Activated T-helper 17 cell treated with anti-CD3 and anti-CD28 coated beads, Interleukin-2, amount 50 U/mL, for 72 hours (primary cell): ENCODE measurements around the gene FCHSD1. TPM values are rescaled to one million over a fixed set of nuclear protein-coding genes. Genes with fewer than 3 reads are reported as not detected.
A peak's percentile ranks its signal among the peaks of the same experiment; 100 is the strongest.
"Not testable (repeated sequence)": the region's sequence is repeated elsewhere in the genome, so short reads cannot be mapped to it uniquely, and the experiment has no call there.

Source experiments
- ATAC-seq: fragments of 150-1000 bp; cut with Tn5 transposase; replicated peaks from 2 replicates; pipeline ENCODE4 v1.10.0; 2021; ENCODE audit warnings: mild to moderate bottlenecking, moderate library complexity
- H3K27ac Mint-ChIP-seq: one replicate; pipeline ENCODE4 v1.8.0; 2022; ENCODE audit warnings: mixed read lengths
- H3K27me3 Mint-ChIP-seq: one replicate; pipeline ENCODE4 v1.8.0; 2022; ENCODE audit warnings: mixed read lengths
- H3K36me3 Mint-ChIP-seq: one replicate; pipeline ENCODE4 v1.8.0; 2022; ENCODE audit warnings: low read depth, mild to moderate bottlenecking, mixed read lengths
- H3K4me1 Mint-ChIP-seq: one replicate; pipeline ENCODE4 v1.8.0; 2022; ENCODE audit warnings: mixed read lengths
- H3K4me3 Mint-ChIP-seq: one replicate; pipeline ENCODE4 v1.8.0; 2022; ENCODE audit warnings: mild to moderate bottlenecking, mixed read lengths
- H3K9me3 Mint-ChIP-seq: one replicate; pipeline ENCODE4 v1.8.0; 2022; ENCODE audit warnings: mixed read lengths
- total RNA-seq, 2 donors: library from RNA; stranded (reverse); gene quantifications; one replicate each; pipeline ENCODE4 v1.2.3, GENCODE V29; 2022

The FCHSD1 gene
- total RNA-seq, 2 donors from 2014 or later = 38.7 to 113 TPM

DNA sequence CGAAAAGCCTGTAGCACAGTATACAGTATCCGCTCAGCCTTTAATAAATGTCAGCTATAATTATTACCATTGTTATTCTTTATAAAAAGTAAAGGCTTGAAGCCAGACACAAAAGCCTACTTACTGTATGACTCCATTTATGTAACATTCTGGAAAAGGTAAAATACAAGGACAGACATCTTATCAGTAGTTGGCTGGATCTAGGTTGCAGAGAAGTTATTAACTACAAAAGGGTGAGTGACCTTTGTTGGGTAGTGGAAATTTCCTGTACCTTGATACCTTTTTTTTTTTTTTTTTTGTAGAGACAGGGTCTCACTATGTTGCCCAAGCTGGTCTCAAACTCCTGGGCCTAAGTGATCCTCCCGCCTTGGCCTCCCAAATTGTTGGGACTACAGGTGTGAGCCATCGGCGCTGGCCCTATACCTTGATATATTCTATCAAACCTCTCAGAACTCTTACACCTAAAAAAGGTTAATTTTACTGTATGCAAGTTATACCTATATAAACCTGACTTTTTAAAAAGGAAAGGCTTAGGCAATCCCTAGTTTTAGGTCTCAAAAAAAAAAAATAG is 20.6 kb downstream of the FCHSD1 start:
- Mint-ChIP-seq H3K9me3 (no peaks in the 10 kb centered on the region), H3K4me1 (peaks cover 35% of the 10 kb centered on the region), H3K27me3 (no peaks in the 10 kb centered on the region), H3K36me3 (peaks cover 99% of the 10 kb centered on the region), H3K27ac (no peak overlapping the region), H3K4me3 (no peak overlapping the region)
- no peak for ATAC-seq

DNA sequence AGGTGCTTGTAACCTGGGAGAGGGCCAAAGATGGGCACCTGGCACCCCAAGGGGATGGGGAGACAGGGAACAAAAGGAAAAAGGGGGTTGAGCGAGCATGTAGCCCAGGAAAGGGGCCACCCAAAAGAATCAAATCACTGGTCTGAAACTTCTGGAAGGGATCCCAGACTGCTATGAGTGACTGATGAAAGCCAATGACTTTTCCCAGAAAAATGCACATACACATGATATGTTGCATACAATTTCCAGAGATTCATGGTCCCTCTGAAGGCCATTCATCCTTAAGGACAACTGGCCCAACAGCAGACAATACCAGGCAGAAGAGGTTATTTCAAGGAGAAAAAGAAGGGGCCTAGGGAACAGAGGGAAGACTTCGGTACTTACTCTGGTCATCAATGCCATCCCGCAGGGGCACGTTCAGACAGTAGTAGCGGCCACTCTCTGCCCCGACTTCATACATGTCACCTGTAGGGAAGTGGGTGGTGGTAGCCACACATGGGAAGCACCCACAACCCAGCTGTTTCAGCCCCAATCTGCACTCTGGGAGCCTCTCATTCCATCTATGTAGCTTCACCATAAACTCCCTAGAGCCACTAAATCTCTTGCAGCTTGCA is 22.9 kb downstream of the FCHSD1 start:
- peaks cover 21% of the 10 kb centered on the region for H3K4me1 Mint-ChIP-seq
- no peak overlapping the region for H3K4me3 Mint-ChIP-seq
- H3K36me3 Mint-ChIP-seq = peaks cover 99% of the 10 kb centered on the region
- peak overlapping the region; percentile 37 for H3K27ac Mint-ChIP-seq
- H3K9me3 Mint-ChIP-seq = no peaks in the 10 kb centered on the region
- no peaks in the 10 kb centered on the region for H3K27me3 Mint-ChIP-seq
- ATAC-seq = no peak

DNA sequence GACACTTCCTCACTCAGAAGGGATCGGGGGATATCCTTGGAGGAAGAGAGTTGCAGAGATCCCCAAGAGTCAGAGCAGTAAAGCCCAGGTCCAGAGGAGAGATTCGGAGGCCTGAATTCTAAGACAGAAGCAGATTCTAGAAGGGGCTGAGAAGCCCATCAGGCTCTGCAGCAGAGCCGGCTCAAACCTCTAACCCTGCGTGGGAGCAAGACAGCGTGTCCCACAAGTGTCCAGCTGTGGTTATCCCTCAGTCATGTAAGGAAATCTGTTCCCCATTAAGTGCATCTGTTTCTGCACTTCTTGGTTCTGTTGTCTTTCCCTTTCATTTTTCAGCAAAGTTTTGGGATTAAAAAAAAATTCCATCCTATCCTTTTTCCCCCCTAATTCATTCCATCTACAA is 27.6 kb downstream of the FCHSD1 start:
- H3K27me3 Mint-ChIP-seq = no peaks in the 10 kb centered on the region
- no peak for ATAC-seq
- peaks cover 96% of the 10 kb centered on the region for H3K36me3 Mint-ChIP-seq
- peak overlapping the region; percentile 85 for H3K27ac Mint-ChIP-seq
- H3K4me1 Mint-ChIP-seq = peaks cover 13% of the 10 kb centered on the region
- peak overlapping the region; percentile 59 for H3K4me3 Mint-ChIP-seq
- no peaks in the 10 kb centered on the region for H3K9me3 Mint-ChIP-seq

GRCh38 chr5:141623186-141623585 is 28.0 kb downstream of the FCHSD1 start:
- H3K4me1 Mint-ChIP-seq = peaks cover 12% of the 10 kb centered on the region
- peak overlapping the region; percentile 59 for H3K4me3 Mint-ChIP-seq
- peak overlapping the region; percentile 85 for H3K27ac Mint-ChIP-seq
- no peaks in the 10 kb centered on the region for H3K27me3 Mint-ChIP-seq
- peaks cover 96% of the 10 kb centered on the region for H3K36me3 Mint-ChIP-seq
- H3K9me3 Mint-ChIP-seq = no peaks in the 10 kb centered on the region
- peak; percentile 37 for ATAC-seq

DNA sequence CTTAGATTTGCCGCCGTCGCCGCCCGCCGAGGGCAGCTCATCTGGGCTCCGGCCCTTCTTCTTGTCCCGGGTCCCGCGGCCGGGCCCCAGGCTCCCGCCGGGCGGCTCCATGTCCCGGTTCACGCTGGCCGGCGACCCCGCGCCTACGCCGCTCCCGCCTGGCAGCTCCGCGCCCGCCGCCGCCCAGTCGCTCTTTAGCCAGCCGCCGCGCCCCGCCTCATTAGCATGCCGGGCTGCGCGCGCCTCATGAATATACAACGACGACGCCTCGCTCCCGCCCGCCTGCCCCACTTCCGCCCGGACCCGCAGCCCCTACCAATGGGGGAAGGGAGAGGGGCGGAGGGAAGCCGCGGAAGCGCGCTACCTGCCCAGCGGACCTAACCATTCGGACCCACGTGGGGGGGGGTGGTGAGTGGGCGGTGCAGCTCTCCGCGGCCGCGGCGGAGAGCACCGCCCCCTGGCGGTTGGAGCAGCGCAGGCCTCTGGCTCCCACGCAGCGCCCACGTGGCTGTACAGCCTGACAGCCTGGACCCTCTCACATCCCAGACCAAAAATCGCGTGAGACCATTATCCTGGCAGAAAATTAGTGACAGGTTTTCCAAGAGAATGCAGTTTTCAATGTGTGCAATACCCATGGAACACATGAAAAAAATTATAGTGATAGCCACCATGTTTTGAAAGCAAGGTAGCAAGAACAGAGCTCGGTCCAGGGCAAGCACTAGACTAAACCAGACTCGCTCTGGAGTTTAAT is 32.2 kb downstream of the FCHSD1 start, which contains the start of gene DIAPH1:
TSS of gene DIAPH1 (minus strand) at position 197 of the 751 bp plus-strand sequence. CDS start at position 111, 86 bp downstream.
- peak within 1 kb of the TSS; percentile 98 for H3K4me3 Mint-ChIP-seq
- H3K4me1 Mint-ChIP-seq = peaks cover 22% of the 10 kb centered on the region
- H3K27me3 Mint-ChIP-seq = no peaks in the 10 kb centered on the region
- H3K27ac Mint-ChIP-seq = peak within 1 kb of the TSS; percentile 96
- H3K36me3 Mint-ChIP-seq = peaks cover 95% of the 10 kb centered on the region
- H3K9me3 Mint-ChIP-seq = no peaks in the 10 kb centered on the region
- ATAC-seq = peak; percentile 90

DNA sequence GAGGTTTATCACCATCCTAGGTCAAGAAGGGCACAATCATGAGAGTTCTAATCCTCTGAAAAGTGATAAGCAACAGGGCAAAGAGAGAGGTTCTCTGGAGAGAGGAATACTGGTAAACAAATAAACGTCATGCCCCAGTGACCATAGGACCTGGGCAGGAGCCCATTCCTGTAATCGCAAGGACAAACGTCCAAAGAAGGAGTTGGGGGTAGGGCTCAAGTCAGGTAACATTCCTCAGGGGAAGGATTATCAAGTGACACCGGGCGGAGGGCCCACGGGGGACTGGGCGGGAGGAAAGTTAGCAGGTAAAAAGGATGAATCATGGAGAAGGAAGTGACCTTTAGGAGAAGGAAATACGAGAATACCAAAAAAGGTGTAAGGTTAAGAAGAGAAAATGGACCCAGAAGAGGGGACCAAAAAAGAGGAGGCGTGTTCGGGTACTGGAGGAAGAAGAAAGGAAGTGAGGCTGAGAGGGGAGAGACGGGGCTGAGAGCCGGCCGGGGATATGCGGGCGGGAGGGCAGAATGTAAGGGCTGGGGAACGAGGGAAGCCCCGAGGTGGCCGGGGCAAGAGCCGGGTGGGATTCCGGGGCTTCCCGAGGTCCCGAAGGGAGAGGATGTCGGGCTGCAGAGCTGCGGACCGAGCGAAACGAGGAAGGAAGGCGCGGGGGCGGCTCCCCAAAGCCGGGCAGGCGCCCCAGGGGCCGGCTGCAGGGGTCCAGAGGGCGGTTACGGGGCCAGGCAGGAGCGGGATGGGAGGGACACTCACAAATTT is 33.0 kb downstream of the FCHSD1 start:
- ATAC-seq = peak; percentile 48
- Mint-ChIP-seq H3K4me3 (peak overlapping the region; percentile 98), H3K4me1 (peaks cover 21% of the 10 kb centered on the region), H3K27me3 (no peaks in the 10 kb centered on the region), H3K9me3 (no peaks in the 10 kb centered on the region), H3K27ac (peak overlapping the region; percentile 96), H3K36me3 (peaks cover 91% of the 10 kb centered on the region)

GRCh38 chr5:141617682-141618029 is 33.6 kb downstream of the FCHSD1 start:
- H3K27me3 Mint-ChIP-seq = no peaks in the 10 kb centered on the region
- peaks cover 21% of the 10 kb centered on the region for H3K4me1 Mint-ChIP-seq
- peak overlapping the region; percentile 96 for H3K27ac Mint-ChIP-seq
- no peaks in the 10 kb centered on the region for H3K9me3 Mint-ChIP-seq
- H3K36me3 Mint-ChIP-seq = peaks cover 91% of the 10 kb centered on the region
- ATAC-seq = no peak
- H3K4me3 Mint-ChIP-seq = peak overlapping the region; percentile 98

GRCh38 chr5:141617128-141617527 is 34.1 kb downstream of the FCHSD1 start:
- H3K9me3 Mint-ChIP-seq = no peaks in the 10 kb centered on the region
- ATAC-seq = no peak
- H3K27ac Mint-ChIP-seq = peak overlapping the region; percentile 96
- H3K4me1 Mint-ChIP-seq = peaks cover 21% of the 10 kb centered on the region
- H3K27me3 Mint-ChIP-seq = no peaks in the 10 kb centered on the region
- peaks cover 91% of the 10 kb centered on the region for H3K36me3 Mint-ChIP-seq
- H3K4me3 Mint-ChIP-seq = peak overlapping the region; percentile 98

GRCh38 chr5:141615991-141616720 is 35.1 kb downstream of the FCHSD1 start:
- H3K4me3 Mint-ChIP-seq = peak overlapping the region; percentile 98
- no peak for ATAC-seq
- peaks cover 27% of the 10 kb centered on the region for H3K4me1 Mint-ChIP-seq
- H3K36me3 Mint-ChIP-seq = peaks cover 91% of the 10 kb centered on the region
- H3K27ac Mint-ChIP-seq = peak overlapping the region; percentile 96
- no peaks in the 10 kb centered on the region for H3K9me3 Mint-ChIP-seq
- no peaks in the 10 kb centered on the region for H3K27me3 Mint-ChIP-seq

GRCh38 chr5:141613344-141613743 is 37.9 kb downstream of the FCHSD1 start:
- Mint-ChIP-seq H3K4me1 (peaks cover 41% of the 10 kb centered on the region), H3K36me3 (peaks cover 84% of the 10 kb centered on the region), H3K9me3 (no peaks in the 10 kb centered on the region), H3K27me3 (no peaks in the 10 kb centered on the region), H3K4me3 (peak overlapping the region; percentile 98), H3K27ac (peak overlapping the region; percentile 14)
- ATAC-seq = no peak

GRCh38 chr5:141611289-141611688 is 39.9 kb downstream of the FCHSD1 start:
- Mint-ChIP-seq H3K4me3 (peak overlapping the region; percentile 98), H3K4me1 (peaks cover 44% of the 10 kb centered on the region), H3K27me3 (no peaks in the 10 kb centered on the region), H3K27ac (peak overlapping the region; percentile 39), H3K36me3 (peaks cover 75% of the 10 kb centered on the region), H3K9me3 (no peaks in the 10 kb centered on the region)
- no peak for ATAC-seq

GRCh38 chr5:141609921-141610320 is 41.3 kb downstream of the FCHSD1 start:
- peak overlapping the region; percentile 76 for H3K4me3 Mint-ChIP-seq

DNA sequence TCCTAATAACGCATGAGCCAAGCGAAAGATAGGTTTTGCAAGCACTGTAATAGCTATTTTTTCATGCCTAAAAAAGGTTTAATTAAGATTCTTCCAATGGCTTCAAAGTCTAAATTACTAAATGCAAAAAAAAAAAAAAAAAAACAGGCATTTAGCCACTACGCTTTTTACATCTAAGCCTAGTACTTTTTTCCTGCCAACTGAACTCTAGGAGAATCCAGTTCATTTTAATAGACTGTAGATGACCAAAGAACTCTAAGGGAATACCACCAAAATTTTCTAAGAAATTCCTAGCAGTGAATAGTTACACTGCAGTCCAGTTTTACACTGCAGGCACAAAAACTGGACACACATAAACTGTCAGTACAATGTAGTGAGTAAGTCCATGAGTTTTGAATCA is 42.2 kb downstream of the FCHSD1 start:
- no peak for ATAC-seq
- H3K27me3 Mint-ChIP-seq = no peaks in the 10 kb centered on the region
- peak overlapping the region; percentile 87 for H3K27ac Mint-ChIP-seq
- peak overlapping the region; percentile 76 for H3K4me3 Mint-ChIP-seq
- H3K4me1 Mint-ChIP-seq = peaks cover 53% of the 10 kb centered on the region
- no peaks in the 10 kb centered on the region for H3K9me3 Mint-ChIP-seq
- peaks cover 61% of the 10 kb centered on the region for H3K36me3 Mint-ChIP-seq

More at GRCh38 chr5:141609921-141610320, 41.3 kb downstream of the FCHSD1 start:
- peaks cover 46% of the 10 kb centered on the region for H3K4me1 Mint-ChIP-seq
- peaks cover 69% of the 10 kb centered on the region for H3K36me3 Mint-ChIP-seq
- ATAC-seq, H3K27me3 Mint-ChIP-seq, H3K9me3 Mint-ChIP-seq: not testable (repeated sequence)
- peak overlapping the region; percentile 87 for H3K27ac Mint-ChIP-seq

- no peaks in the 10 kb centered on the region for H3K9me3 Mint-ChIP-seq
- peak overlapping the region; percentile 76 for H3K4me3 Mint-ChIP-seq
- peaks cover 61% of the 10 kb centered on the region for H3K36me3 Mint-ChIP-seq
- peak overlapping the region; percentile 87 for H3K27ac Mint-ChIP-seq
- H3K27me3 Mint-ChIP-seq = no peaks in the 10 kb centered on the region
- no peak for ATAC-seq
- peaks cover 53% of the 10 kb centered on the region for H3K4me1 Mint-ChIP-seq
These were observed 42.7 kb downstream of the FCHSD1 start for GRCh38 chr5:141608557-141608956.
